GM12875 (cell line): ENCODE data around the gene PTPN3.
"Not testable (repeated sequence)": the region's sequence is repeated elsewhere in the genome, so short reads cannot be mapped to it uniquely, and the experiment has no call there.

Source experiments
- H3K4me3 ChIP-seq: one replicate; pipeline ENCODE4 v1.5.1; 2011; ENCODE audit warnings: low read depth, low read length, control low read depth
- TF ChIP-seq, protein P1 (sequence below): IDR thresholded peaks from 2 replicates; pipeline ENCODE4 v1.5.1; 2011; ENCODE audit warnings: low read depth, mild to moderate bottlenecking, control low read depth, inconsistent platforms, low read length, moderate library complexity, borderline replicate concordance; ENCODE audit not compliant: insufficient read depth

PTPN3 gene

DNA sequence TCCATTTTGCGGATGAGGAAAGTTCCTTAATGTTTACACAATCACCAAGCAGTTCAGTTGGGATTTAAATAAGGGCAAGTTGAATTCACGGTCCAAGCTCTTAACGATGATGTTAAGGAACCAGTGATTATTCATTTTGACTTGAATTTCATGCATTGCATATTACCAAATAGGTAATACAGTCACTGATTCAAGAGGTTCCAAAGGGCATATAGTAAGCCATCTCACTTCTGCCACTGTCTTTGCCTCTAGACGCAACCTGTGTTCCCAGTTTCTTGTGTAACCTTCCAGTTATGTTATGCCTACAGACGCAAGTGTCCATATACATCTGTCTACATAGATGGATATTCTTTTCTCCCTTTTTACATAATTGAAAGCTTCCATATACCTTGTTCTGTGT is 137.3 kb downstream of the PTPN3 start:
- TF ChIP-seq, protein P1, sequence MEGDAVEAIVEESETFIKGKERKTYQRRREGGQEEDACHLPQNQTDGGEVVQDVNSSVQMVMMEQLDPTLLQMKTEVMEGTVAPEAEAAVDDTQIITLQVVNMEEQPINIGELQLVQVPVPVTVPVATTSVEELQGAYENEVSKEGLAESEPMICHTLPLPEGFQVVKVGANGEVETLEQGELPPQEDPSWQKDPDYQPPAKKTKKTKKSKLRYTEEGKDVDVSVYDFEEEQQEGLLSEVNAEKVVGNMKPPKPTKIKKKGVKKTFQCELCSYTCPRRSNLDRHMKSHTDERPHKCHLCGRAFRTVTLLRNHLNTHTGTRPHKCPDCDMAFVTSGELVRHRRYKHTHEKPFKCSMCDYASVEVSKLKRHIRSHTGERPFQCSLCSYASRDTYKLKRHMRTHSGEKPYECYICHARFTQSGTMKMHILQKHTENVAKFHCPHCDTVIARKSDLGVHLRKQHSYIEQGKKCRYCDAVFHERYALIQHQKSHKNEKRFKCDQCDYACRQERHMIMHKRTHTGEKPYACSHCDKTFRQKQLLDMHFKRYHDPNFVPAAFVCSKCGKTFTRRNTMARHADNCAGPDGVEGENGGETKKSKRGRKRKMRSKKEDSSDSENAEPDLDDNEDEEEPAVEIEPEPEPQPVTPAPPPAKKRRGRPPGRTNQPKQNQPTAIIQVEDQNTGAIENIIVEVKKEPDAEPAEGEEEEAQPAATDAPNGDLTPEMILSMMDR, result no peak

GRCh38 chr9:109358968-109359603 is 139.0 kb downstream of the PTPN3 start:
- not testable (repeated sequence) for H3K4me3 ChIP-seq

More for the DNA sequence above, 137.3 kb downstream of the PTPN3 start:
- no peak overlapping the region for H3K4me3 ChIP-seq

- H3K4me3 ChIP-seq, result no peak overlapping the region
- TF ChIP-seq, protein P1, result no peak
Observed at GRCh38 chr9:109355564-109356297, 142.4 kb downstream of the PTPN3 start.

DNA sequence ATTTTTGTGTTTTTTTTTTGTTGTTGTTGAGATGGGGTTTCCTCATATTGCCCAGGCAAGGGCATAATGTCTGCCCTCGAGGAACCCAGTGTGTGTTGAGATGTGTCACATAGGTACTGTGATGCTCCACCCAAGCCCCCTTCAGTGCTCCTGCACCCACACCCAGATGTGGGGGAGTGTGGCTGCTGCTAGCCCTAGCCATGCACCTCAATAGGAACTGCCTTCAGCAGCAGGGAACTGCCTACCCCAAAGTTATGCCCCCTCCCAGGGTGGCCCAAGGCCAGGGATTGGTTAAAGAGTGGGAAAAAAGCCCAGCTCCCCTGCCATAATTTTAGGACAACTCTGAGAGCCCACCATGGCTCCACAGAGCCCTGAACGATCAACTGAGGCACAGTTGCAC is 143.9 kb downstream of the PTPN3 start:
- TF ChIP-seq, protein P1, result no peak

DNA sequence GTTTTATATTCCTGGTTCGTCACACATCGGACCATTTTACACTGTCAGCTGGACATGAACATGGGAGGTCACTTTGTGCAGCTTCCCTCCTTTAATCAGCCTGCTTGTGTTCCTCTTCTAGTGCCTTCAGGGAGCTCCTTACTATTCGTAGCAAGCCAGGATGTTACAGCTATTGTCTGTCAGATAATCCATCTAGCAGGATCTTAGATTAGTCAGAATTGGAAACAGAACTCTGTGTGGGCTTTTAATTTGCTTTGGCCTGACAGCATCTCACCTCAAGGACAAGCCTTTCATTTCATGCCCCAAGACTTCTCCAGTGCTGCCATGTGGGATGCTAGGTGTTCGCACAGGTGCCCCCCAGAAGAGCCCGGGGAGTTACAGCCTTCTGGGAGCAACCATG is 147.1 kb downstream of the PTPN3 start:
- H3K4me3 ChIP-seq, result no peak overlapping the region

More for the DNA sequence above, 143.9 kb downstream of the PTPN3 start:
- no peak overlapping the region for H3K4me3 ChIP-seq

GRCh38 chr9:109349421-109349846 is 148.7 kb downstream of the PTPN3 start:
- H3K4me3 ChIP-seq, result no peak overlapping the region
- TF ChIP-seq, protein P1, result no peak

More for the DNA sequence above, 147.1 kb downstream of the PTPN3 start:
- TF ChIP-seq, protein P1, result no peak

DNA sequence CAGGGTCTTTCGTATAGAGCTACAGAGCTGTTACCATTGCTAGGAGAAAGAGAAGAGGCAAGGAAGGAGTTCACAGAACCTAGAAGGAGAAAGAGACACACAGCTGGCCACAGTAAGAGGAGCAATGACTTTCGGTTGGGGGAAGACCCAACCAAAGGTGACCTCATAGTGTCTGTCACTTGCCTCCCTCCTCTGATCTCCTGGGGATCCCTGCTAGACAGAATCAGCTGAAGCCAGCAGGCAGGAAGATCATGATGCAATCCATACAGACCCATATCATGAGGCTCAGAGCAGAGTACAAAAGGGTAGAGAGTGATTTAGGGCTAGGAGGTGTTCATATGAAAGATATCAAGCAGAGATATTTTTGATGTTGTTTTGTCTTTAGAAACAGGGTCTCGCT is 151.2 kb downstream of the PTPN3 start:
- TF ChIP-seq, protein P1, result no peak
- H3K4me3 ChIP-seq, result no peak overlapping the region
